WTC11 (cell line): Measurements from ENCODE around the gene KLC1. TPM values are rescaled to one million over a fixed set of nuclear protein-coding genes. Genes with fewer than 3 reads are reported as not detected.
A peak's percentile ranks its signal among the peaks of the same experiment; 100 is the strongest.

Experiments used
- ATAC-seq: fragments of 200-7000 bp; cut with Tn5 transposase; 2 replicates; pipeline ENCODE4 v1.10.0; 2021; ENCODE audit warnings: mild to moderate bottlenecking, moderate library complexity
- CTCF ChIA-PET: fragments of 300-600 bp; sonication (Branson Sonifier 250); formaldehyde crosslinking; loops from one replicate; lab custom pipeline; 2021; ENCODE audit warnings: antibody characterized with exemption; lab: Charles Lee
- POLR2A ChIA-PET: fragments of 350-600 bp; sonication (Branson Sonifier 250); formaldehyde crosslinking; loops from one replicate; lab custom pipeline; 2021; ENCODE audit warnings: antibody characterized with exemption; lab: Charles Lee
- DNase-seq: peaks from one replicate; pipeline ENCODE4 v3.0.0; 2021; ENCODE audit warnings: low spot score
- H3K27ac Mint-ChIP-seq: 2 replicates; pipeline ENCODE4 v1.8.0; 2021; ENCODE audit warnings: mixed read lengths
- H3K27me3 Mint-ChIP-seq: 2 replicates; pipeline ENCODE4 v1.8.0; 2021; ENCODE audit warnings: low read depth, mild to moderate bottlenecking, moderate library complexity, mixed read lengths
- H3K36me3 Mint-ChIP-seq: 2 replicates; pipeline ENCODE4 v1.8.0; 2021; ENCODE audit warnings: mixed read lengths
- H3K4me1 Mint-ChIP-seq: 2 replicates; pipeline ENCODE4 v1.8.0; 2022; ENCODE audit warnings: mixed read lengths
- H3K4me3 Mint-ChIP-seq: 2 replicates; pipeline ENCODE4 v1.8.0; 2021; ENCODE audit warnings: mild to moderate bottlenecking, moderate library complexity, mixed read lengths
- H3K9me3 Mint-ChIP-seq: 2 replicates; pipeline ENCODE4 v1.8.0; 2021; ENCODE audit warnings: mixed read lengths
- ATF1 ChIP-seq: sonication (generic); formaldehyde crosslinking; IDR thresholded peaks from 2 replicates; pipeline ENCODE4 v1.8.1; 2023; ENCODE audit warnings: mild to moderate bottlenecking, moderate library complexity, missing genetic modification reagents
- CREB1 ChIP-seq: sonication (generic); formaldehyde crosslinking; IDR thresholded peaks from 2 replicates; pipeline ENCODE4 v1.8.0; 2023; ENCODE audit warnings: mild to moderate bottlenecking, missing genetic modification reagents
- EMX1 ChIP-seq: fragments of 250-450 bp; sonication (Bioruptor Pico); IDR thresholded peaks from 2 replicates; pipeline ENCODE4 v1.8.0; 2021; ENCODE audit warnings: mild to moderate bottlenecking
- ESRRA ChIP-seq: sonication (generic); formaldehyde crosslinking; IDR thresholded peaks from 2 replicates; pipeline ENCODE4 v1.8.1; 2022; ENCODE audit warnings: mild to moderate bottlenecking, missing genetic modification reagents, borderline replicate concordance
- GABPB1 ChIP-seq: sonication (generic); formaldehyde crosslinking; IDR thresholded peaks from 2 replicates; pipeline ENCODE4 v1.8.1; 2023; ENCODE audit warnings: mild to moderate bottlenecking, missing genetic modification reagents
- HMGA2 ChIP-seq: fragments of 250-450 bp; sonication (Bioruptor Pico); IDR thresholded peaks from 2 replicates; pipeline ENCODE4 v1.4.0; 2021; ENCODE audit warnings: mild to moderate bottlenecking, moderate library complexity
- OVOL2 ChIP-seq: fragments of 250-450 bp; sonication (Bioruptor Pico); IDR thresholded peaks from 2 replicates; pipeline ENCODE4 v1.9.0; 2021; ENCODE audit warnings: mild to moderate bottlenecking, borderline replicate concordance
- SMAD3 ChIP-seq: sonication (generic); formaldehyde crosslinking; IDR thresholded peaks from 2 replicates; pipeline ENCODE4 v1.8.0; 2022; ENCODE audit warnings: missing genetic modification reagents, mild to moderate bottlenecking, borderline replicate concordance
- SMAD4 ChIP-seq: sonication (generic); formaldehyde crosslinking; IDR thresholded peaks from 2 replicates; pipeline ENCODE4 v1.8.0; 2022; ENCODE audit warnings: mild to moderate bottlenecking, missing genetic modification reagents
- TEAD1 ChIP-seq: sonication (generic); formaldehyde crosslinking; IDR thresholded peaks from 2 replicates; pipeline ENCODE4 v1.8.0; 2022; ENCODE audit warnings: mild to moderate bottlenecking, missing genetic modification reagents
- TP53 ChIP-seq: sonication (generic); formaldehyde crosslinking; IDR thresholded peaks from 2 replicates; pipeline ENCODE4 v1.8.1; 2023; ENCODE audit warnings: mild to moderate bottlenecking, missing genetic modification reagents
- USF2 ChIP-seq: sonication (generic); formaldehyde crosslinking; IDR thresholded peaks from 2 replicates; pipeline ENCODE4 v1.8.1; 2023; ENCODE audit warnings: mild to moderate bottlenecking, missing genetic modification reagents, moderate library complexity
- ZBTB21 ChIP-seq: sonication (generic); formaldehyde crosslinking; IDR thresholded peaks from 2 replicates; pipeline ENCODE4 v1.8.1; 2023; ENCODE audit warnings: mild to moderate bottlenecking, missing genetic modification reagents, borderline replicate concordance
- ZNF263 ChIP-seq: sonication (generic); formaldehyde crosslinking; IDR thresholded peaks from 2 replicates; pipeline ENCODE4 v1.8.1; 2022; ENCODE audit warnings: low read depth, mild to moderate bottlenecking, moderate library complexity, missing genetic modification reagents
- ZNF396 ChIP-seq: fragments of 250-450 bp; sonication (Bioruptor Pico); IDR thresholded peaks from 2 replicates; pipeline ENCODE4 v1.8.0; 2021; ENCODE audit warnings: mild to moderate bottlenecking, moderate library complexity, borderline replicate concordance
- total RNA-seq: library from RNA; stranded (reverse); gene quantifications from 3 replicates; pipeline ENCODE4 v1.2.3, GENCODE V29; 2021
- TF ChIP-seq, protein P1 (sequence below): sonication (generic); formaldehyde crosslinking; IDR thresholded peaks from 2 replicates; pipeline ENCODE4 v1.8.1; 2023; ENCODE audit warnings: mild to moderate bottlenecking, missing genetic modification reagents
- TF ChIP-seq, protein P2 (sequence below): fragments of 250-450 bp; sonication (Bioruptor Pico); IDR thresholded peaks from 2 replicates; pipeline ENCODE4 v2.1.2; 2022; ENCODE audit warnings: mild to moderate bottlenecking, moderate library complexity
- TF ChIP-seq, protein P3 (sequence below): sonication (generic); formaldehyde crosslinking; IDR thresholded peaks from 2 replicates; pipeline ENCODE4 v1.8.1; 2022; ENCODE audit warnings: mild to moderate bottlenecking, missing genetic modification reagents, moderate library complexity, borderline replicate concordance
- TF ChIP-seq, protein P4 (sequence below): sonication (generic); formaldehyde crosslinking; conservative IDR thresholded peaks from 2 replicates; pipeline ENCODE4 v1.8.1; 2022; ENCODE audit warnings: mild to moderate bottlenecking, missing genetic modification reagents
- TF ChIP-seq, protein P5 (sequence below): fragments of 250-450 bp; sonication (Bioruptor Pico); IDR thresholded peaks from 2 replicates; pipeline ENCODE4 v1.9.0; 2021; ENCODE audit warnings: mild to moderate bottlenecking

Gene KLC1
- total RNA-seq, 1 experiment from 2014 or later, result 171 TPM

DNA sequence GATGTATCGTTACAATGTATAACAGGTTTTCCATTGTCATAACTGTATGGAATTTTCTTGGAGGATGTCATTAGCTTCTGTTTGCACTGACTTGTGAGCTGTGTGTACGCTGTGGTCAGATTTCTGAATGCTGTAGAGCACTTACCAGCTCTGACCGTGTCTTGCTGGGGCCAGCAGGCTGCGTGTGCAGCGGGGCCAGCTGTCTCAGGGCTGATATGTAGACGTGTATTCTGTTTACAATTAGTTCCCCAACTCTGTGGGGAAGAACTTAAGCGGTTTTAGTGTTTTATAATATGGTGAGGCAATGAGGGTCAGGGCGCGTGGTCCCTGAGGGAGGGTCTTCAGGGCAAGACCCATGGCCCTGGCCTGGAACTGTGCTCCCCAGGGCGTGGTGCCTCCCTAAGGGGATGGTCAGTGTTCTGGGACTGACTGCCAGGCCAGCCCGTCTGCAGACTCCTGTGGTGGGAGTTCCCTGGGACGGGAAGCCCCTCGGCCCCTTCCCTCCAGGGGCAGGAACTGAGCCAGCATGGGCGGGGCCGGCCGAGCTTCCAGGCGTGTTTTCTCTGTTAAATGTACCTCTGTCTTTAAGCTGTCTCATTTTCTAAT lies 67.6 kb downstream of the KLC1 start (continued):
- TF ChIP-seq EMX1 (CRISPR knock-in tag), result no peak

DNA sequence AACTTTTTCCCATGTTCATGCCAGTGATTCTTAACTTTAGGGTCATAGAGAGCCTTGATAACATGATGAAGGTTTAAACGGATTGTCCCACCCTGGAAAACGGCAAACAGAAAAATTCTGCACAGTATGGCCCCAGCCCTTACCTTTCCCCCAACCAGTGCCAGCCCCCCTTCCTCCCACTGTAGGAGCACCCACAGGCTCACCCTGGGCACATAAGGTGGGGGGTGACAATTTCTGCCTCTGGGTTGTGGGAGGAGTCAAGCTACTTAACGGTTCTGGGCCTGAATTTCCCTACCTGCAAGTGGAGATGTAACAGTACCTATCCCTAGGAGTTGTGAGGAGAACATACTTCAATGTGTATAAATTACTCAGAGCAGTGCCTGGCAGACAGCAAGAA lies 68.2 kb downstream of the KLC1 start:
- H3K36me3 Mint-ChIP-seq, result peaks cover 9% of the 10 kb centered on the region; the same call in 1 of the 2 replicates
- peak overlapping the region; percentile 63 for H3K27ac Mint-ChIP-seq
- DNase-seq (no peak), ATAC-seq (no peak)
- no peaks in the 10 kb centered on the region; the same call in 1 of the 2 replicates for H3K27me3 Mint-ChIP-seq
- ChIA-PET POLR2A (no interaction called here), CTCF (interaction anchor here (0.7 kb wide), 1 partner anchor 17 kb away, joined by 3 read pairs; no protein-coding TSS in a partner anchor)
- no peaks in the 10 kb centered on the region for H3K9me3 Mint-ChIP-seq
- TF ChIP-seq ATF1 (CRISPR knock-in tag), result no peak
- TF ChIP-seq, protein P1, sequence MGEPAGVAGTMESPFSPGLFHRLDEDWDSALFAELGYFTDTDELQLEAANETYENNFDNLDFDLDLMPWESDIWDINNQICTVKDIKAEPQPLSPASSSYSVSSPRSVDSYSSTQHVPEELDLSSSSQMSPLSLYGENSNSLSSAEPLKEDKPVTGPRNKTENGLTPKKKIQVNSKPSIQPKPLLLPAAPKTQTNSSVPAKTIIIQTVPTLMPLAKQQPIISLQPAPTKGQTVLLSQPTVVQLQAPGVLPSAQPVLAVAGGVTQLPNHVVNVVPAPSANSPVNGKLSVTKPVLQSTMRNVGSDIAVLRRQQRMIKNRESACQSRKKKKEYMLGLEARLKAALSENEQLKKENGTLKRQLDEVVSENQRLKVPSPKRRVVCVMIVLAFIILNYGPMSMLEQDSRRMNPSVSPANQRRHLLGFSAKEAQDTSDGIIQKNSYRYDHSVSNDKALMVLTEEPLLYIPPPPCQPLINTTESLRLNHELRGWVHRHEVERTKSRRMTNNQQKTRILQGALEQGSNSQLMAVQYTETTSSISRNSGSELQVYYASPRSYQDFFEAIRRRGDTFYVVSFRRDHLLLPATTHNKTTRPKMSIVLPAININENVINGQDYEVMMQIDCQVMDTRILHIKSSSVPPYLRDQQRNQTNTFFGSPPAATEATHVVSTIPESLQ (CRISPR knock-in tag), result no peak
- TF ChIP-seq, protein P2, sequence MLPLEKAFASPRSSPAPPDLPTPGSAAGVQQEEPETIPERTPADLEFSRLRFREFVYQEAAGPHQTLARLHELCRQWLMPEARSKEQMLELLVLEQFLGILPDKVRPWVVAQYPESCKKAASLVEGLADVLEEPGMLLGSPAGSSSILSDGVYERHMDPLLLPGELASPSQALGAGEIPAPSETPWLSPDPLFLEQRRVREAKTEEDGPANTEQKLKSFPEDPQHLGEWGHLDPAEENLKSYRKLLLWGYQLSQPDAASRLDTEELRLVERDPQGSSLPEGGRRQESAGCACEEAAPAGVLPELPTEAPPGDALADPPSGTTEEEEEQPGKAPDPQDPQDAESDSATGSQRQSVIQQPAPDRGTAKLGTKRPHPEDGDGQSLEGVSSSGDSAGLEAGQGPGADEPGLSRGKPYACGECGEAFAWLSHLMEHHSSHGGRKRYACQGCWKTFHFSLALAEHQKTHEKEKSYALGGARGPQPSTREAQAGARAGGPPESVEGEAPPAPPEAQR (CRISPR knock-in tag), result no peak
- TF ChIP-seq GABPB1 (CRISPR knock-in tag), result no peak
- no peak for TF ChIP-seq TEAD1 (CRISPR knock-in tag)
- no peak for TF ChIP-seq HMGA2 (CRISPR knock-in tag)
- TF ChIP-seq ESRRA, result no peak
- TF ChIP-seq USF2 (CRISPR knock-in tag), result no peak
- TF ChIP-seq, protein P3, sequence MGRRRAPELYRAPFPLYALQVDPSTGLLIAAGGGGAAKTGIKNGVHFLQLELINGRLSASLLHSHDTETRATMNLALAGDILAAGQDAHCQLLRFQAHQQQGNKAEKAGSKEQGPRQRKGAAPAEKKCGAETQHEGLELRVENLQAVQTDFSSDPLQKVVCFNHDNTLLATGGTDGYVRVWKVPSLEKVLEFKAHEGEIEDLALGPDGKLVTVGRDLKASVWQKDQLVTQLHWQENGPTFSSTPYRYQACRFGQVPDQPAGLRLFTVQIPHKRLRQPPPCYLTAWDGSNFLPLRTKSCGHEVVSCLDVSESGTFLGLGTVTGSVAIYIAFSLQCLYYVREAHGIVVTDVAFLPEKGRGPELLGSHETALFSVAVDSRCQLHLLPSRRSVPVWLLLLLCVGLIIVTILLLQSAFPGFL, result no peak
- TF ChIP-seq ZBTB21, result no peak
- TF ChIP-seq, protein P4, sequence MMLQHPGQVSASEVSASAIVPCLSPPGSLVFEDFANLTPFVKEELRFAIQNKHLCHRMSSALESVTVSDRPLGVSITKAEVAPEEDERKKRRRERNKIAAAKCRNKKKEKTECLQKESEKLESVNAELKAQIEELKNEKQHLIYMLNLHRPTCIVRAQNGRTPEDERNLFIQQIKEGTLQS (CRISPR knock-in tag), result no peak
- TF ChIP-seq ZNF263 (CRISPR knock-in tag), result no peak
- TF ChIP-seq, protein P5, sequence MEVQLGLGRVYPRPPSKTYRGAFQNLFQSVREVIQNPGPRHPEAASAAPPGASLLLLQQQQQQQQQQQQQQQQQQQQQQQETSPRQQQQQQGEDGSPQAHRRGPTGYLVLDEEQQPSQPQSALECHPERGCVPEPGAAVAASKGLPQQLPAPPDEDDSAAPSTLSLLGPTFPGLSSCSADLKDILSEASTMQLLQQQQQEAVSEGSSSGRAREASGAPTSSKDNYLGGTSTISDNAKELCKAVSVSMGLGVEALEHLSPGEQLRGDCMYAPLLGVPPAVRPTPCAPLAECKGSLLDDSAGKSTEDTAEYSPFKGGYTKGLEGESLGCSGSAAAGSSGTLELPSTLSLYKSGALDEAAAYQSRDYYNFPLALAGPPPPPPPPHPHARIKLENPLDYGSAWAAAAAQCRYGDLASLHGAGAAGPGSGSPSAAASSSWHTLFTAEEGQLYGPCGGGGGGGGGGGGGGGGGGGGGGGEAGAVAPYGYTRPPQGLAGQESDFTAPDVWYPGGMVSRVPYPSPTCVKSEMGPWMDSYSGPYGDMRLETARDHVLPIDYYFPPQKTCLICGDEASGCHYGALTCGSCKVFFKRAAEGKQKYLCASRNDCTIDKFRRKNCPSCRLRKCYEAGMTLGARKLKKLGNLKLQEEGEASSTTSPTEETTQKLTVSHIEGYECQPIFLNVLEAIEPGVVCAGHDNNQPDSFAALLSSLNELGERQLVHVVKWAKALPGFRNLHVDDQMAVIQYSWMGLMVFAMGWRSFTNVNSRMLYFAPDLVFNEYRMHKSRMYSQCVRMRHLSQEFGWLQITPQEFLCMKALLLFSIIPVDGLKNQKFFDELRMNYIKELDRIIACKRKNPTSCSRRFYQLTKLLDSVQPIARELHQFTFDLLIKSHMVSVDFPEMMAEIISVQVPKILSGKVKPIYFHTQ (CRISPR knock-in tag), result no peak
- TF ChIP-seq SMAD3 (CRISPR knock-in tag), result no peak
- TF ChIP-seq CREB1 (CRISPR knock-in tag), result no peak
- no peak for TF ChIP-seq SMAD4 (CRISPR knock-in tag)
- TF ChIP-seq TP53 (CRISPR knock-in tag), result no peak
- TF ChIP-seq OVOL2, result no peak
- TF ChIP-seq ZNF396 (CRISPR knock-in tag), result no peak
- H3K4me1 Mint-ChIP-seq, result peaks cover 13% of the 10 kb centered on the region
- H3K4me3 Mint-ChIP-seq, result no peak overlapping the region
